Glutamatergic neuron (in vitro differentiated cells): ENCODE measurements around the gene DOCK1. TPM values are rescaled to one million over a fixed set of nuclear protein-coding genes. Genes with fewer than 3 reads are reported as not detected.

Experiments
- DNase-seq: peaks from one replicate; pipeline ENCODE4 v3.0.0; 2022
- H3K27ac Mint-ChIP-seq: one replicate; pipeline ENCODE4 v1.8.0; 2020; ENCODE audit warnings: mild to moderate bottlenecking, mixed read lengths, inconsistent platforms; ENCODE audit not compliant: unreplicated experiment
- H3K27me3 Mint-ChIP-seq: one replicate; pipeline ENCODE4 v1.8.0; 2020; ENCODE audit warnings: mild to moderate bottlenecking, moderate library complexity, mixed read lengths, inconsistent platforms; ENCODE audit not compliant: unreplicated experiment
- H3K36me3 Mint-ChIP-seq: one replicate; pipeline ENCODE4 v1.8.0; 2020; ENCODE audit warnings: mild to moderate bottlenecking, mixed read lengths, inconsistent platforms; ENCODE audit not compliant: unreplicated experiment
- H3K4me1 Mint-ChIP-seq: one replicate; pipeline ENCODE4 v1.8.0; 2020; ENCODE audit warnings: mild to moderate bottlenecking, low read depth, mixed read lengths, inconsistent platforms; ENCODE audit not compliant: unreplicated experiment
- H3K4me3 Mint-ChIP-seq: one replicate; pipeline ENCODE4 v1.8.0; 2020; ENCODE audit warnings: mild to moderate bottlenecking, mixed read lengths, inconsistent platforms; ENCODE audit not compliant: unreplicated experiment
- H3K9me3 Mint-ChIP-seq: one replicate; pipeline ENCODE4 v1.8.0; 2020; ENCODE audit warnings: mild to moderate bottlenecking, moderate library complexity, mixed read lengths, inconsistent platforms; ENCODE audit not compliant: unreplicated experiment
- total RNA-seq: library from RNA; stranded (reverse); fragmentation: NEBNext Ultra II Directional; extraction: Animal tissue kit (Norgen Biotek cat#: 25700); gene quantifications from one replicate; pipeline ENCODE4 v1.2.1, GENCODE V29; 2021; ENCODE audit not compliant: unreplicated experiment
- TF ChIP-seq, protein P1 (sequence below): fragments of 200-600 bp; sonication (generic); IDR thresholded peaks from one replicate; pipeline ENCODE4 v1.5.0; 2021; ENCODE audit not compliant: partially characterized antibody, unreplicated experiment

The DOCK1 gene
- total RNA-seq, 1 donor from 2014 or later: 19.7 TPM

GRCh38 chr10:127243490-127244272 is 338.5 kb downstream of the DOCK1 start:
- Mint-ChIP-seq H3K4me3 (no peak overlapping the region), H3K27ac (no peak overlapping the region), H3K27me3 (no peaks in the 10 kb centered on the region), H3K36me3 (no peaks in the 10 kb centered on the region), H3K9me3 (no peaks in the 10 kb centered on the region), H3K4me1 (peaks cover 8% of the 10 kb centered on the region)
- TF ChIP-seq, protein P1, sequence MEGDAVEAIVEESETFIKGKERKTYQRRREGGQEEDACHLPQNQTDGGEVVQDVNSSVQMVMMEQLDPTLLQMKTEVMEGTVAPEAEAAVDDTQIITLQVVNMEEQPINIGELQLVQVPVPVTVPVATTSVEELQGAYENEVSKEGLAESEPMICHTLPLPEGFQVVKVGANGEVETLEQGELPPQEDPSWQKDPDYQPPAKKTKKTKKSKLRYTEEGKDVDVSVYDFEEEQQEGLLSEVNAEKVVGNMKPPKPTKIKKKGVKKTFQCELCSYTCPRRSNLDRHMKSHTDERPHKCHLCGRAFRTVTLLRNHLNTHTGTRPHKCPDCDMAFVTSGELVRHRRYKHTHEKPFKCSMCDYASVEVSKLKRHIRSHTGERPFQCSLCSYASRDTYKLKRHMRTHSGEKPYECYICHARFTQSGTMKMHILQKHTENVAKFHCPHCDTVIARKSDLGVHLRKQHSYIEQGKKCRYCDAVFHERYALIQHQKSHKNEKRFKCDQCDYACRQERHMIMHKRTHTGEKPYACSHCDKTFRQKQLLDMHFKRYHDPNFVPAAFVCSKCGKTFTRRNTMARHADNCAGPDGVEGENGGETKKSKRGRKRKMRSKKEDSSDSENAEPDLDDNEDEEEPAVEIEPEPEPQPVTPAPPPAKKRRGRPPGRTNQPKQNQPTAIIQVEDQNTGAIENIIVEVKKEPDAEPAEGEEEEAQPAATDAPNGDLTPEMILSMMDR: peak; percentile 68
- peak; percentile 78 for DNase-seq

- Mint-ChIP-seq H3K4me1 (peaks cover 8% of the 10 kb centered on the region), H3K9me3 (no peaks in the 10 kb centered on the region), H3K36me3 (no peaks in the 10 kb centered on the region), H3K4me3 (no peak overlapping the region), H3K27ac (peak overlapping the region; percentile 70), H3K27me3 (no peaks in the 10 kb centered on the region)
- TF ChIP-seq, protein P1: no peak
- DNase-seq: no peak
Measured at GRCh38 chr10:127245456-127245855, 340.2 kb downstream of the DOCK1 start.

DNA sequence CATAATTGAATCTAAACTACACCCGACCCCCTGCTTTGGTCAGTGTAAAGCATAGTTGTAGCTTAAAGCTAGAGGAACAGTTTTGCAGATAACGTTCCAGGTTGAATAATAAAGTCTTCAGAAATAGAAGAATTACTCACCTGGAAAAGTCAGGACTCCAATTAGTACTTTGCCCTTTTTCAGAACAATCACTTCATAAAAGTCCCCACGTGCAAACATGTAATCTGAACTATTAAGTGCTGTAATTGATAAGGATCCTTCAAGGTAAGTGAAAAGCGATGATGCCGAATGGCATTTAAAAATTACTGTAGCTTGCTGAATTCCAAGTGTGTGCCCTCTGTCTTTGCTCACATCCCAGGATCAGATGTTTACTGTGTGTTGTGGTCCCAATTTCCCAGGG is 344.8 kb downstream of the DOCK1 start:
- DNase-seq: no peak
- peaks cover 2% of the 10 kb centered on the region for H3K9me3 Mint-ChIP-seq
- TF ChIP-seq, protein P1: no peak
- no peaks in the 10 kb centered on the region for H3K36me3 Mint-ChIP-seq
- peaks cover 1% of the 10 kb centered on the region for H3K27me3 Mint-ChIP-seq
- peaks cover 8% of the 10 kb centered on the region for H3K4me1 Mint-ChIP-seq
- no peak overlapping the region for H3K4me3 Mint-ChIP-seq
- H3K27ac Mint-ChIP-seq: no peak overlapping the region

- DNase-seq: no peak
- no peak overlapping the region for H3K27ac Mint-ChIP-seq
- H3K4me3 Mint-ChIP-seq: no peak overlapping the region
- peaks cover 1% of the 10 kb centered on the region for H3K27me3 Mint-ChIP-seq
- TF ChIP-seq, protein P1: no peak
- H3K36me3 Mint-ChIP-seq: no peaks in the 10 kb centered on the region
- peaks cover 2% of the 10 kb centered on the region for H3K9me3 Mint-ChIP-seq
- H3K4me1 Mint-ChIP-seq: no peaks in the 10 kb centered on the region
Measured at GRCh38 chr10:127252818-127253217, 347.6 kb downstream of the DOCK1 start.

DNA sequence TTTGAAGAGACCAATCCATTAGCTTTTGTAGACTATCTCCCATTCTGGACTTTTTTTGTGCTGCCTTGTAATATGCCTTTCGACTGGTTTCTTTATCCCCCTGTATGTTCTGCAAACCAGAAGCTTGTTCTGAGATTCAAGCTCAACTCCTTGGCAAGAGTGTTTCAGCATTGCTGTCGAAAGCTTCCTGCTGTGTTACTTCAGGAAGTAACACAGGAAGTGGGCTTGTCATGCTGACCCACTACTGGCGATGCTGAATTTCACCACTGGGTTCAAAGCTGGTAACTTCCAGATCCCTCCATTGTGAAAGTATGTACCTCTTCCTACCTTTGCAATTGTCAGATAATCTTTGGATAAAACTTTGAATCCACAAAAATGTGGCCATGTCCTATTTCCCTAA is 349.0 kb downstream of the DOCK1 start:
- TF ChIP-seq, protein P1: no peak
- no peak overlapping the region for H3K27ac Mint-ChIP-seq
- H3K36me3 Mint-ChIP-seq: no peaks in the 10 kb centered on the region
- no peak overlapping the region for H3K4me3 Mint-ChIP-seq
- peaks cover 1% of the 10 kb centered on the region for H3K27me3 Mint-ChIP-seq
- DNase-seq: no peak
- peaks cover 2% of the 10 kb centered on the region for H3K9me3 Mint-ChIP-seq
- H3K4me1 Mint-ChIP-seq: no peaks in the 10 kb centered on the region
